ENCODE results near the gene SEMA3C.

The SEMA3C gene

DNA sequence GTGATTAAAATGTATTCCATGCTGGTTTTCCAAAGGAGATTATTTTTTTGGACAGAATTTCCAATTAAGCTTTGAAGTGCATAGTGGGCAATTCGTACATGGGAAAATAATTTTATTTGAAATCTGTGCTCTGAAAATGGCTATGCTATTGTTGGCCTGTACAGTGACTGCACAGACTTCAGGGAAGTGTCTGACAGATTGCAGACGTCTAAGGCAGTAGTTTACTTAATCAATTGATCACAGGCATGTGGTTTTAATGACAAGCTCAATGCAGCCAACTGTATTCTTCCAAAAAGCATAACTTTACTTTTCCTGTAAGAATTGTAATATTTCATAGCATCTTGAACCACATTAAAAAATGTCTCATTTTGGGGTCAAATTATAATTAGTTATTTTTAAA lies 102.0 kb downstream of the SEMA3C start:
- H3K4me3 ChIP-seq (ENCODE audit: low read depth, low read length) = no peak overlapping the region
- TF ChIP-seq, protein P1, sequence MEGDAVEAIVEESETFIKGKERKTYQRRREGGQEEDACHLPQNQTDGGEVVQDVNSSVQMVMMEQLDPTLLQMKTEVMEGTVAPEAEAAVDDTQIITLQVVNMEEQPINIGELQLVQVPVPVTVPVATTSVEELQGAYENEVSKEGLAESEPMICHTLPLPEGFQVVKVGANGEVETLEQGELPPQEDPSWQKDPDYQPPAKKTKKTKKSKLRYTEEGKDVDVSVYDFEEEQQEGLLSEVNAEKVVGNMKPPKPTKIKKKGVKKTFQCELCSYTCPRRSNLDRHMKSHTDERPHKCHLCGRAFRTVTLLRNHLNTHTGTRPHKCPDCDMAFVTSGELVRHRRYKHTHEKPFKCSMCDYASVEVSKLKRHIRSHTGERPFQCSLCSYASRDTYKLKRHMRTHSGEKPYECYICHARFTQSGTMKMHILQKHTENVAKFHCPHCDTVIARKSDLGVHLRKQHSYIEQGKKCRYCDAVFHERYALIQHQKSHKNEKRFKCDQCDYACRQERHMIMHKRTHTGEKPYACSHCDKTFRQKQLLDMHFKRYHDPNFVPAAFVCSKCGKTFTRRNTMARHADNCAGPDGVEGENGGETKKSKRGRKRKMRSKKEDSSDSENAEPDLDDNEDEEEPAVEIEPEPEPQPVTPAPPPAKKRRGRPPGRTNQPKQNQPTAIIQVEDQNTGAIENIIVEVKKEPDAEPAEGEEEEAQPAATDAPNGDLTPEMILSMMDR (conservative IDR thresholded peaks at IDR 0.05; ENCODE audit: low read depth, low read length) = no peak
- DNase-seq (ENCODE audit: low read depth) = no peak

DNA sequence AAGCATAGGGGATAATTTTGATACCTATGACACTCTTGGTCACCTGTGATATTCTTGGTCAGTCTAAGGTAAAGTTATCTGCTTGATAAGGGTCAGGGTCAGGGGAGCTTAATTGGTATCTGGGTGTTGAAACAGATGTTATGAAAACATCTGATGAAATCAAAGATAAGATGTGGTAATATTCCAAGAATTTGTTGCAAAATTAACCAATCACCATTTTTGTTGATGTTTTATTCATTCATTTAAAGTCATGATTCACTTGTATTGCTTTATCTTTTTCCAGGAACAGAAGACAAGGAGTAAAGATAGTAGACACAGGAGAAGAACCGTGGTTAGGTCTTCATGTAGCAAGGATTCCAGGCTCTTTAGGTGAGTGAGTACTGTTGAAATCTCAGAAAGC lies 103.1 kb downstream of the SEMA3C start:
- no peak overlapping the region for H3K4me3 ChIP-seq (ENCODE audit: low read depth, low read length)
- peak; percentile 51 for DNase-seq (ENCODE audit: low read depth)
- TF ChIP-seq, protein P1 (conservative IDR thresholded peaks at IDR 0.05; ENCODE audit: low read depth, low read length) = no peak

- TF ChIP-seq, protein P1 (conservative IDR thresholded peaks at IDR 0.05; ENCODE audit: low read depth, low read length) = no peak
- no peak for DNase-seq (ENCODE audit: low read depth)
- no peak overlapping the region for H3K4me3 ChIP-seq (ENCODE audit: low read depth, low read length)
Observed at GRCh38 chr7:80809545-80809944, 109.3 kb downstream of the SEMA3C start.

DNA sequence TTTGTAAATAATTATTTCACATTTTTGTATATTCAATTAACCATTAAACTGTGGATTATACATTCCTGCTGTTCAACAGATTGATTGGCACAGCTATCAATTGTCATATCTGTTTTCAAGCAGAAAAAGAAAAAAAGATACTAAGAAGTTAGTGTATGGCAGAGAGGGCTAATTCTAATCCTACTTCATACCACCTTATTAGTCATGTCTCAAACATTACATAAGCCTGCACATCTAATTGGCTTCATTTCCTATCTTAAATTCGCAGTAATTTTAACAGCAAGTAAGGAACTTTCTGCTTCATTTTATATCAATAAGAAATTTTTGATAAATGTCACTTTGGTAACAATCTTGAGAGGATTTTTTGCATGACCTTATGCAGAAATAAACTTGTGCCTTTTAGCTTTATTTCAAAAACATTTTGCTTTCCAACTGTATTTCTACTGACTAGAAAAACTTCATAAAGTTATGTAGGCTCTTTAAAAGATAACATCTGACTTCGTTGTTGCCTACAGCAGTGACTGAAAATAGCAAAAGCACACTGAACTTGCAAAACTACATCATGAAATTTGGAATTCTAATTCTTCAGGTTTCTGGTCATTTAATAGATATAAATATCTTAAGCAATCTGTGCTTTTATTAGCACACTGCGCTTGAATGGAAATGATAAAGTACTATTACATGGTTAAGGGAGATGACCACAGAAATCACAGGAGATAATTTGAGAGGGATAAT lies 111.5 kb downstream of the SEMA3C start:
- DNase-seq (ENCODE audit: low read depth) = peak; percentile 34
- TF ChIP-seq, protein P1 (conservative IDR thresholded peaks at IDR 0.05; ENCODE audit: low read depth, low read length) = no peak
- no peak overlapping the region for H3K4me3 ChIP-seq (ENCODE audit: low read depth, low read length)

- H3K4me3 ChIP-seq (ENCODE audit: low read depth, low read length) = no peak overlapping the region
- TF ChIP-seq, protein P1 (conservative IDR thresholded peaks at IDR 0.05; ENCODE audit: low read depth, low read length) = no peak
- DNase-seq (ENCODE audit: low read depth) = peak; percentile 69
Observed at GRCh38 chr7:80806663-80807062, 112.2 kb downstream of the SEMA3C start.

DNA sequence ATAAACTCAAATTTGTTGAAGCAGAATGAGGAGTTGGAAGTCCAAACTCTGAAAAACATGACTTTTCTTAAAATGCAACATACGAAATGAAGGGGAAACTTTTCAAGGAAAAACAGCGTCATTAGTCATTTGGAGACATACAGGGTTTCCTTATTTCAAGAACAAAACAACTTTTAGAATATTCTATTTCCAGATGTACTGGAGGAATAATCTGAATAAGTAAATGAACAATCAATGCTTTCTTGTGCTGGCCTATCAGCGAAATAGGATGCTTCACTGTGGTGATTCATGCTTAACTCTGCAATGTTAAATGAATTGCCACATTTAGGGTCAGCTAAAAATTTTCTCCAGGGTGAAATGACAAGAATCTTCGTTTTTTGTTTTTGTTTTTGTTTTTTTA lies 114.3 kb downstream of the SEMA3C start:
- no peak for DNase-seq (ENCODE audit: low read depth)
- H3K4me3 ChIP-seq (ENCODE audit: low read depth, low read length) = no peak overlapping the region
- TF ChIP-seq, protein P1 (conservative IDR thresholded peaks at IDR 0.05; ENCODE audit: low read depth, low read length) = no peak

GRCh38 chr7:80802527-80802926 lies 116.3 kb downstream of the SEMA3C start:
- H3K4me3 ChIP-seq (ENCODE audit: low read depth, low read length) = no peak overlapping the region
- no peak for DNase-seq (ENCODE audit: low read depth)
- TF ChIP-seq, protein P1 (conservative IDR thresholded peaks at IDR 0.05; ENCODE audit: low read depth, low read length) = no peak

All from choroid plexus epithelial cell (primary cell).